Liver (tissue), 9 donors: ENCODE measurements around the gene BRI3. TPM values are rescaled to one million over a fixed set of nuclear protein-coding genes. Genes with fewer than 3 reads are reported as not detected.

Source experiments
- DNase-seq: peaks from one replicate; pipeline ENCODE4 v3.0.0-alpha.2; 2017; ENCODE audit warnings: low spot score
- H3K27ac ChIP-seq, 2 donors: one replicate each; pipeline ENCODE4 v1.7.0; 2013; ENCODE audit warnings: inconsistent platforms in 2 of 2, low read length in 2 of 2, control low read depth in 1 of 2, low read depth in 1 of 2, mild to moderate bottlenecking in 1 of 2
- H3K27me3 ChIP-seq, 4 donors: one replicate each; pipeline versions ENCODE4 v1.6.1 to v1.7.0; 2013; ENCODE audit warnings: low read length in 3 of 4, inconsistent platforms in 1 of 4, mild to moderate bottlenecking in 1 of 4, moderate library complexity in 1 of 4; ENCODE audit not compliant: control insufficient read depth in 4 of 4, insufficient read depth in 4 of 4
- H3K36me3 ChIP-seq, 4 donors: one replicate each; pipeline versions ENCODE4 v1.6.1 to v1.7.0; 2013; ENCODE audit warnings: low read length in 3 of 4, mild to moderate bottlenecking in 3 of 4, low read depth in 1 of 4, moderate library complexity in 1 of 4; ENCODE audit not compliant: control insufficient read depth in 4 of 4, insufficient read depth in 3 of 4
- H3K4me1 ChIP-seq, 4 donors: one replicate each; pipeline versions ENCODE4 v1.6.1 to v1.7.0; 2013; ENCODE audit warnings: low read length in 3 of 4, mild to moderate bottlenecking in 3 of 4, moderate library complexity in 1 of 4; ENCODE audit not compliant: control insufficient read depth in 4 of 4, insufficient read depth in 4 of 4
- H3K4me3 ChIP-seq, 3 donors: one replicate each; pipeline versions ENCODE4 v1.6.1 to v1.7.0; 2013; ENCODE audit warnings: low read length in 3 of 3, control low read depth in 1 of 3, low read depth in 1 of 3, mild to moderate bottlenecking in 1 of 3
- H3K9ac ChIP-seq, 2 donors: one replicate each; pipeline ENCODE4 v1.7.0; 2013; ENCODE audit warnings: low read length in 2 of 2, mild to moderate bottlenecking in 2 of 2, moderate library complexity in 2 of 2, control low read depth in 1 of 2, low read depth in 1 of 2
- H3K9me3 ChIP-seq, 4 donors: one replicate each; pipeline versions ENCODE4 v1.6.1 to v1.7.0; 2013; ENCODE audit warnings: low read length in 3 of 4; ENCODE audit not compliant: control insufficient read depth in 4 of 4
- CTCF ChIP-seq: fragments of 150-350 bp; IDR thresholded peaks from 2 replicates; pipeline ENCODE4 v1.5.1; 2017; ENCODE audit warnings: improper control_type of control experiment, low read depth, low read length; ENCODE audit not compliant: missing input control
- EGR1 ChIP-seq, 2 donors: IDR thresholded peaks; 2 replicates each; pipeline ENCODE4 v1.6.1; 2016 to 2018; ENCODE audit warnings: antibody characterized with exemption in 2 of 2, low read depth in 2 of 2
- FOXA1 ChIP-seq: IDR thresholded peaks from 2 replicates; pipeline ENCODE4 v1.6.1; 2016; ENCODE audit warnings: antibody characterized with exemption
- GABPA ChIP-seq, 2 donors: IDR thresholded peaks in 1 of 2; conservative IDR thresholded peaks in 1 of 2; 2 replicates each; pipeline ENCODE4 v1.6.1; 2016; ENCODE audit warnings: antibody characterized with exemption in 2 of 2, mild to moderate bottlenecking in 1 of 2, moderate library complexity in 1 of 2
- HNF4A ChIP-seq, 2 donors: conservative IDR thresholded peaks; 2 replicates each; pipeline ENCODE4 v1.6.1; 2016; ENCODE audit warnings: antibody characterized with exemption in 2 of 2, mild to moderate bottlenecking in 2 of 2
- HNF4G ChIP-seq: IDR thresholded peaks from 2 replicates; pipeline ENCODE4 v1.6.1; 2016; ENCODE audit warnings: antibody characterized with exemption
- JUND ChIP-seq, 2 donors: IDR thresholded peaks; 2 replicates each; pipeline ENCODE4 v1.6.1; 2016; ENCODE audit warnings: antibody characterized with exemption in 2 of 2
- NR2F2 ChIP-seq: IDR thresholded peaks from 2 replicates; pipeline ENCODE4 v1.6.1; 2016; ENCODE audit warnings: antibody characterized with exemption
- RAD21 ChIP-seq, 2 donors: IDR thresholded peaks; 2 replicates each; pipeline ENCODE4 v1.6.1; 2016; ENCODE audit warnings: antibody characterized with exemption in 2 of 2, mild to moderate bottlenecking in 2 of 2
- REST ChIP-seq: IDR thresholded peaks from 2 replicates; pipeline ENCODE4 v1.6.1; 2016; ENCODE audit warnings: antibody characterized with exemption, mild to moderate bottlenecking
- RXRA ChIP-seq, 2 donors: IDR thresholded peaks; 2 replicates each; pipeline ENCODE4 v1.6.1; 2017 to 2018; ENCODE audit warnings: antibody characterized with exemption in 2 of 2, mild to moderate bottlenecking in 1 of 2
- SP1 ChIP-seq: IDR thresholded peaks from 2 replicates; pipeline ENCODE4 v1.6.1; 2018; ENCODE audit warnings: antibody characterized with exemption, mild to moderate bottlenecking
- TAF1 ChIP-seq: conservative IDR thresholded peaks from 2 replicates; pipeline ENCODE4 v1.6.1; 2016; ENCODE audit warnings: antibody characterized with exemption, mild to moderate bottlenecking
- YY1 ChIP-seq: IDR thresholded peaks from 2 replicates; pipeline ENCODE4 v1.6.1; 2016; ENCODE audit warnings: antibody characterized with exemption, mild to moderate bottlenecking
- WGBS: extraction: QIAGEN DNeasy Blood & Tissue Kit; methylation state at CpG from one replicate; pipeline ENCODE4 v1.1.7; 2013; 5-methylcytosine and 5-hydroxymethylcytosine counted together
- polyA plus RNA-seq, 2 donors: library from polyadenylated mRNA; stranded (reverse) in 1 of 2; unstranded in 1 of 2; fragments of 200-250 nt in 1 of 2; fragments of >200 nt in 1 of 2; fragmentation: Nextera tagmentation in 1 of 2; extraction: Ambion mirVana in 1 of 2; gene quantifications; one replicate each; pipeline versions ENCODE4 v1.2.1 to v1.2.3, GENCODE V29; 2013 to 2015
- total RNA-seq, 2 donors: library from RNA; depleted of rRNA; stranded (reverse); fragments of >200 nt; gene quantifications; one replicate each; pipeline ENCODE4 v1.2.3, GENCODE V29; 2014
- donor health status: healthy.
- donor health status: healthy.
- donor health status: healthy.
- donor health status: healthy.
- donor health status: healthy.

BRI3 gene
- total and polyA plus RNA-seq, 4 donors: 14.0 to 80.4 (median 49.7) TPM

- H3K4me3 ChIP-seq: no peak overlapping the region
- H3K36me3 ChIP-seq: peaks cover 4 to 12% (median 9%) of the 10 kb centered on the region in 4 donors
- H3K27me3 ChIP-seq: no peaks in the 10 kb centered on the region
- H3K27ac ChIP-seq: no peak overlapping the region
- H3K9ac ChIP-seq: no peak overlapping the region
- H3K4me1 ChIP-seq: peaks cover 5 to 20% (median 14%) of the 10 kb centered on the region in 4 donors
- DNase-seq: no peak
- H3K9me3 ChIP-seq: no peaks in the 10 kb centered on the region
- TF ChIP-seq NR2F2: no peak
- no peak for TF ChIP-seq FOXA1
- TF ChIP-seq GABPA (IDR thresholded peaks at IDR 0.05 in 1 of 2, conservative IDR thresholded peaks at IDR 0.05 in 1 of 2): no peak
- TF ChIP-seq SP1: no peak
- no peak for TF ChIP-seq EGR1 (IDR thresholded peaks at IDR 0.05; ENCODE audit: low read depth in 2 of 2)
- WGBS: 80% methylated on average over 12 of the region's 12 CpGs
Observed at GRCh38 chr7:98296833-98297232, 15.3 kb downstream of the BRI3 start.

- Histone ChIP-seq H3K27ac (no peak overlapping the region), H3K4me3 (no peak overlapping the region), H3K27me3 (no peaks in the 10 kb centered on the region), H3K9me3 (no peaks in the 10 kb centered on the region), H3K9ac (no peak overlapping the region), H3K36me3 (peaks cover 4 to 10% (median 5%) of the 10 kb centered on the region in 4 donors), H3K4me1 (peaks cover 5 to 24% (median 16%) of the 10 kb centered on the region in 4 donors)
- WGBS: 89% methylated on average over 21 of the region's 21 CpGs
- TF ChIP-seq TAF1 (no peak), HNF4A (conservative IDR thresholded peaks at IDR 0.05) (no peak), RAD21 (IDR thresholded peaks at IDR 0.05) (no peak), REST (no peak), GABPA (IDR thresholded peaks at IDR 0.05 in 1 of 2, conservative IDR thresholded peaks at IDR 0.05 in 1 of 2) (no peak), EGR1 (IDR thresholded peaks at IDR 0.05; ENCODE audit: low read depth in 2 of 2) (no peak), JUND (IDR thresholded peaks at IDR 0.05) (no peak), NR2F2 (no peak), CTCF (no peak), HNF4G (no peak), YY1 (no peak), FOXA1 (no peak), SP1 (no peak), RXRA (IDR thresholded peaks at IDR 0.05) (no peak)
- DNase-seq: no peak
Observed at GRCh38 chr7:98297626-98298286, 16.3 kb downstream of the BRI3 start.
